ENCODE measurements around the gene TCP11L1. TPM values are rescaled to one million over a fixed set of nuclear protein-coding genes. Genes with fewer than 3 reads are reported as not detected.
A peak's percentile ranks its signal among the peaks of the same experiment; 100 is the strongest.

The TCP11L1 gene
- total and polyA plus RNA-seq, 9 of the 15 experiments (the other 6 are each of a cell fraction or from before 2014, with no cell fraction given) = 1.6 to 15.3 (median 5.4) TPM

DNA sequence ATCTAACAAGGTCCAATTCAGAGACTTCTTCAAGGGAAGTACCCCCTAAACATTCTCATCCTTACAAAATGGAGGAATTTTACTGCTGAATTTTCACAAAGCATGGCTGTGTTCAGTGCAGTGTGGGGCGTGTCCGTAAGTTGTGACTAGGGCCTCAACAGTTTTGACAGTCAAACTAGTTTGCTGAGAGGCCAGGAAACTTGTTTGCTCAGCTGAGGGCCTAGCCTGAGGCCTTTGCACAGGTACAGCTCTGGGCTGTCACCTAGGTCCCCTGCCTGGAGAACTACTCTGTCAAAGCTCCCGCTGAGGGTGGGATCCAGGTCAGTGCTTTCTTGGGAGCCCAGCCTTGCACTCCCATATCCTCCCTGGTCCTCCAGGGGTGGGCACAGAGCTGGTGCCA, 27.9 kb downstream of the TCP11L1 start:
- H3K4me1 ChIP-seq (replicated peaks in 1 of 2; ENCODE audit: control insufficient read depth in 2 of 2, insufficient read depth in 2 of 2, low read length in 2 of 2) = no peaks in the 10 kb centered on the region; a peak in 1 of 5 replicates
- H3K9me3 ChIP-seq (replicated peaks; ENCODE audit: control insufficient read depth, insufficient read depth, low read depth, low read length) = no peaks in the 10 kb centered on the region
- peaks cover 4% of the 10 kb centered on the region for H3K9me1 ChIP-seq (ENCODE audit: control insufficient read depth, insufficient read depth, low read length)
- no peak overlapping the region for H2AFZ ChIP-seq (ENCODE audit: low read depth, low read length)
- H3K79me2 ChIP-seq (ENCODE audit: control insufficient read depth, insufficient read depth, low read length) = no peaks in the 10 kb centered on the region
- no TSS peak for BruUV-seq (replicated peaks)
- intact Hi-C loops (cut with micrococcal nuclease) = no loop called here
- H3K36me3 ChIP-seq (ENCODE audit: control insufficient read depth, insufficient read depth, low read length) = peaks cover 9% of the 10 kb centered on the region; the same call in 1 of the 3 replicates
- FAIRE-seq (no peak), ATAC-seq (no peak), DNase-seq (ENCODE audit: extremely low read depth in 1 of 4, low spot score in 3 of 4) (no peak)
- 72% methylated on average over 3 of the region's 3 CpGs for WGBS (ENCODE audit: insufficient coverage, low coverage, missing lambda C conversion rate)
- H3K27ac ChIP-seq (ENCODE audit: extremely low read depth, low read depth, low read length) = no peak overlapping the region
- in situ Hi-C loops (cut with MboI) = no loop called here
- no peak overlapping the region for H3K4me3 ChIP-seq
- H4K20me1 ChIP-seq (replicated peaks; ENCODE audit: control insufficient read depth, insufficient read depth, low read length) = no peaks in the 10 kb centered on the region; the same call in 1 of the 2 replicates
- peak overlapping the region in 1 of 2 experiments; percentile 60; a peak in 2 of 4 replicates for H3K9ac ChIP-seq (ENCODE audit: insufficient read depth in 1 of 2, low read depth in 2 of 2, low read length in 2 of 2)
- TF ChIP-seq, protein P1, sequence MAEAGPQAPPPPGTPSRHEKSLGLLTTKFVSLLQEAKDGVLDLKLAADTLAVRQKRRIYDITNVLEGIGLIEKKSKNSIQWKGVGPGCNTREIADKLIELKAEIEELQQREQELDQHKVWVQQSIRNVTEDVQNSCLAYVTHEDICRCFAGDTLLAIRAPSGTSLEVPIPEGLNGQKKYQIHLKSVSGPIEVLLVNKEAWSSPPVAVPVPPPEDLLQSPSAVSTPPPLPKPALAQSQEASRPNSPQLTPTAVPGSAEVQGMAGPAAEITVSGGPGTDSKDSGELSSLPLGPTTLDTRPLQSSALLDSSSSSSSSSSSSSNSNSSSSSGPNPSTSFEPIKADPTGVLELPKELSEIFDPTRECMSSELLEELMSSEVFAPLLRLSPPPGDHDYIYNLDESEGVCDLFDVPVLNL (CRISPR knock-in tag; IDR thresholded peaks at IDR 0.05; ENCODE audit: low read depth) = no peak
- POLR2A ChIA-PET = interaction anchor here (0.6 kb wide), 1 partner anchor 24 kb away, joined by 3 read pairs; no protein-coding TSS in a partner anchor
- CTCF ChIA-PET (ENCODE audit: low intra/inter-chr PET ratio) = interaction anchor here (3.9 kb wide), 1 partner anchor 106 kb away, joined by 43 read pairs; no protein-coding TSS in a partner anchor
- H3K4me2 ChIP-seq (ENCODE audit: insufficient read depth, low read length) = no peak overlapping the region
- no peaks in the 10 kb centered on the region for H3K27me3 ChIP-seq (ENCODE audit: control insufficient read depth in 2 of 2, insufficient read depth in 2 of 2, low read length in 2 of 2)

DNA sequence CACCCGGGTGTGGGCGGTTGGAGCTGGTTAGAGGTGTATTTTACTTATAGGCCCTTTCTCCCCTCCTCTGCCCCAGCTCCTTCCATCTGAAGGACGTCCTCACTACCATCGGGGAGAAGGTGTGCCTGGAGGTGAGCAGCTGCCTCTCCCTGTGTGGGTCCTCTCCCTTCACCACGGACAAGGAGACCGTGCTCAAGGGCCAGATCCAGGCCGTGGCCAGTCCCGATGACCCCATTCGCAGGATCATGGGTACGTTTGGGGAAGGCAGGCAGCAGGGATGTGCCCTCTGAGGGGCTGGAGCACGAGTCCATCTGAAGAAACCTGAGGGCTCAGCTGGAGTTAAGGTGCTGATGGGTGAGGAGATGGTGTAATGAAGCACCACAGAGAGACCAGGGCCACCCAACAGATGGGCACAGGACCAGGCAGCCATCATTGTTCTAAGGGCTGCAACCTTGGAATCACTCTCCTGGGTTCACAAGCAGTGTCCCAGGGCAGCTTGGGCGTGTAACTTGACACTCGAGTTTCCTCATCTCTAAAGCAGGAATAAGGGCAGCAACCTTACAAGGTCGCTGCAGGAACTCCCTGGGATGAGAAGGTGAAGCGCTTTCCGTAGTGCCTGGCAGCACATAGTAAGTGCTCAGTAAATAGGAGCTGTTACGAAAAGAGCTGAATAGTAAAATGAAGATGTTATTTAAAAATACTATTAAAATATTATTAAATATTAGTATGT, 29.4 kb downstream of the TCP11L1 start:
- no peak for FAIRE-seq
- ATAC-seq = no peak
- Histone ChIP-seq H3K9me3 (replicated peaks; ENCODE audit: control insufficient read depth, insufficient read depth, low read depth, low read length) (no peaks in the 10 kb centered on the region), H3K4me1 (replicated peaks in 1 of 2; ENCODE audit: control insufficient read depth in 2 of 2, insufficient read depth in 2 of 2, low read length in 2 of 2) (no peaks in the 10 kb centered on the region), H2AFZ (ENCODE audit: low read depth, low read length) (no peak overlapping the region), H3K27me3 (ENCODE audit: control insufficient read depth in 2 of 2, insufficient read depth in 2 of 2, low read length in 2 of 2) (no peaks in the 10 kb centered on the region), H4K20me1 (replicated peaks; ENCODE audit: control insufficient read depth, insufficient read depth, low read length) (no peaks in the 10 kb centered on the region; the same call in 1 of the 2 replicates), H3K4me3 (no peak overlapping the region), H3K36me3 (ENCODE audit: control insufficient read depth, insufficient read depth, low read length) (peaks cover 12% of the 10 kb centered on the region; the same call in 1 of the 3 replicates), H3K4me2 (ENCODE audit: insufficient read depth, low read length) (no peak overlapping the region), H3K27ac (ENCODE audit: extremely low read depth, low read depth, low read length) (no peak overlapping the region), H3K9ac (ENCODE audit: insufficient read depth in 1 of 2, low read depth in 2 of 2, low read length in 2 of 2) (peak overlapping the region in 1 of 2 experiments; percentile 60; a peak in 1 of 4 replicates), H3K9me1 (ENCODE audit: control insufficient read depth, insufficient read depth, low read length) (peaks cover 4% of the 10 kb centered on the region), H3K79me2 (ENCODE audit: control insufficient read depth, insufficient read depth, low read length) (no peaks in the 10 kb centered on the region)
- no peak for DNase-seq (ENCODE audit: extremely low read depth in 1 of 4, low spot score in 3 of 4)
- WGBS (ENCODE audit: insufficient coverage, low coverage, missing lambda C conversion rate) = 79% methylated on average over 9 of the region's 17 CpGs
- in situ Hi-C loops (cut with MboI) (no loop called here), intact Hi-C loops (cut with micrococcal nuclease) (no loop called here)
- BruUV-seq (replicated peaks) = no TSS peak
- POLR2A ChIA-PET = interaction anchor here (0.6 to 1.3 kb wide), 3 partner anchors 9 to 633 kb away, joined by 3 to 4 read pairs (median 4); no protein-coding TSS in a partner anchor
- CTCF ChIA-PET (ENCODE audit: low intra/inter-chr PET ratio) = no interaction called here
- no peak for TF ChIP-seq HDAC1 (IDR thresholded peaks at IDR 0.05)
- TF ChIP-seq EZH2 (IDR thresholded peaks at IDR 0.05; ENCODE audit: borderline replicate concordance, low read depth, low read length) = no peak
- TF ChIP-seq FUS (optimal IDR thresholded peaks at IDR 0.05; ENCODE audit: low read depth, low read length) = no peak
- TF ChIP-seq ZNF696 (CRISPR knock-in tag; conservative IDR thresholded peaks at IDR 0.05) = no peak
- no peak for TF ChIP-seq RFX1 (IDR thresholded peaks at IDR 0.05)
- TF ChIP-seq MTA3 (IDR thresholded peaks at IDR 0.05; ENCODE audit: borderline replicate concordance) = no peak
- TF ChIP-seq, protein P2, sequence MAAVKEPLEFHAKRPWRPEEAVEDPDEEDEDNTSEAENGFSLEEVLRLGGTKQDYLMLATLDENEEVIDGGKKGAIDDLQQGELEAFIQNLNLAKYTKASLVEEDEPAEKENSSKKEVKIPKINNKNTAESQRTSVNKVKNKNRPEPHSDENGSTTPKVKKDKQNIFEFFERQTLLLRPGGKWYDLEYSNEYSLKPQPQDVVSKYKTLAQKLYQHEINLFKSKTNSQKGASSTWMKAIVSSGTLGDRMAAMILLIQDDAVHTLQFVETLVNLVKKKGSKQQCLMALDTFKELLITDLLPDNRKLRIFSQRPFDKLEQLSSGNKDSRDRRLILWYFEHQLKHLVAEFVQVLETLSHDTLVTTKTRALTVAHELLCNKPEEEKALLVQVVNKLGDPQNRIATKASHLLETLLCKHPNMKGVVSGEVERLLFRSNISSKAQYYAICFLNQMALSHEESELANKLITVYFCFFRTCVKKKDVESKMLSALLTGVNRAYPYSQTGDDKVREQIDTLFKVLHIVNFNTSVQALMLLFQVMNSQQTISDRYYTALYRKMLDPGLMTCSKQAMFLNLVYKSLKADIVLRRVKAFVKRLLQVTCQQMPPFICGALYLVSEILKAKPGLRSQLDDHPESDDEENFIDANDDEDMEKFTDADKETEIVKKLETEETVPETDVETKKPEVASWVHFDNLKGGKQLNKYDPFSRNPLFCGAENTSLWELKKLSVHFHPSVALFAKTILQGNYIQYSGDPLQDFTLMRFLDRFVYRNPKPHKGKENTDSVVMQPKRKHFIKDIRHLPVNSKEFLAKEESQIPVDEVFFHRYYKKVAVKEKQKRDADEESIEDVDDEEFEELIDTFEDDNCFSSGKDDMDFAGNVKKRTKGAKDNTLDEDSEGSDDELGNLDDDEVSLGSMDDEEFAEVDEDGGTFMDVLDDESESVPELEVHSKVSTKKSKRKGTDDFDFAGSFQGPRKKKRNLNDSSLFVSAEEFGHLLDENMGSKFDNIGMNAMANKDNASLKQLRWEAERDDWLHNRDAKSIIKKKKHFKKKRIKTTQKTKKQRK (IDR thresholded peaks at IDR 0.05; ENCODE audit: borderline replicate concordance, low read depth, low read length) = no peak
